Epidermal melanocyte (primary cell): Measurements from ENCODE around the gene AP1B1.

Experiments
- DNase-seq: peaks from one replicate; pipeline ENCODE4 v3.0.0; 2011; ENCODE audit warnings: low spot score; ENCODE audit not compliant: insufficient read length

AP1B1 gene

GRCh38 chr22:29332886-29333496 lies 55.4 kb downstream of the AP1B1 start:
- no peak for DNase-seq

- no peak for DNase-seq
Measured at GRCh38 chr22:29331658-29332300, 56.6 kb downstream of the AP1B1 start.

GRCh38 chr22:29331213-29331612 lies 57.2 kb downstream of the AP1B1 start:
- DNase-seq: no peak

GRCh38 chr22:29330753-29331152 lies 57.6 kb downstream of the AP1B1 start:
- DNase-seq: no peak

GRCh38 chr22:29330291-29330690 lies 58.1 kb downstream of the AP1B1 start:
- DNase-seq: no peak

- no peak for DNase-seq
Measured at GRCh38 chr22:29329581-29329980, 58.8 kb downstream of the AP1B1 start.

- no peak for DNase-seq
Measured at GRCh38 chr22:29328566-29329500, 59.5 kb downstream of the AP1B1 start.

- no peak for DNase-seq
Measured at GRCh38 chr22:29328055-29328454, 60.3 kb downstream of the AP1B1 start.

- DNase-seq: no peak
Measured at GRCh38 chr22:29327089-29327764, 61.1 kb downstream of the AP1B1 start.

- no peak for DNase-seq
Measured at GRCh38 chr22:29326481-29326880, 61.9 kb downstream of the AP1B1 start.

GRCh38 chr22:29325785-29326315 lies 62.5 kb downstream of the AP1B1 start:
- DNase-seq: no peak

GRCh38 chr22:29325356-29325755 lies 63.0 kb downstream of the AP1B1 start:
- no peak for DNase-seq

- no peak for DNase-seq
Measured at GRCh38 chr22:29323641-29324040, 64.7 kb downstream of the AP1B1 start.

GRCh38 chr22:29320546-29320945 lies 67.8 kb downstream of the AP1B1 start:
- no peak for DNase-seq

- DNase-seq: no peak
Measured at GRCh38 chr22:29319072-29319471, 69.3 kb downstream of the AP1B1 start.

GRCh38 chr22:29317827-29318454 lies 70.4 kb downstream of the AP1B1 start:
- no peak for DNase-seq

GRCh38 chr22:29316141-29316828 lies 72.1 kb downstream of the AP1B1 start:
- peak; percentile 4 for DNase-seq

GRCh38 chr22:29315286-29316140 lies 72.9 kb downstream of the AP1B1 start, which contains the start of gene RASL10A:
Gene RASL10A (minus strand): TSS chr22:29315697. CDS start chr22:29315246, 451 bp downstream.
- peak; percentile 18 for DNase-seq
